ENCODE data around the gene VANGL2. TPM values are rescaled to one million over a fixed set of nuclear protein-coding genes. Genes with fewer than 3 reads are reported as not detected.
A peak's percentile ranks its signal among the peaks of the same experiment; 100 is the strongest.

The VANGL2 gene
- total and polyA plus RNA-seq, 9 of the 15 experiments (the other 6 are each of a cell fraction or from before 2014, with no cell fraction given) = 0.28 to 4.0 (median 0.98) TPM

- TF ChIP-seq AFF1 (IDR thresholded peaks at IDR 0.05; ENCODE audit: low read depth in 1 of 2, partially characterized antibody in 2 of 2) (peak in 1 of 2 experiments; percentile 19), C11orf30 (IDR thresholded peaks at IDR 0.05; ENCODE audit: low read depth) (peak; percentile 89), DNMT1 (IDR thresholded peaks at IDR 0.05) (no peak), MAFK (IDR thresholded peaks at IDR 0.05; ENCODE audit: low read length) (peak; percentile 40; the same call in 1 of the 2 replicates), MEF2A (IDR thresholded peaks at IDR 0.05; ENCODE audit: control insufficient read depth, low read depth, low read length) (no peak), RREB1 (CRISPR knock-in tag; IDR thresholded peaks at IDR 0.05) (no peak), CGGBP1 (CRISPR knock-in tag; IDR thresholded peaks at IDR 0.05) (no peak)
Observed at GRCh38 chr1:160367934-160368923, 32.1 kb upstream of the VANGL2 start (continued).

All from K562 (cell line).